Kidney (tissue), 14 donors: ENCODE results near the gene CLEC18B. TPM values are rescaled to one million over a fixed set of nuclear protein-coding genes. Genes with fewer than 3 reads are reported as not detected.

Source experiments
- DNase-seq, 5 donors: peaks; one replicate each; pipeline ENCODE4 v3.0.0-alpha.2; 2013 to 2020
- FAIRE-seq: peaks from 2 replicates; lab custom pipeline; 2012; peaks lifted over from hg19 to GRCh38; lab: Jason Lieb, UNC
- H3K27ac ChIP-seq, 2 donors: one replicate each; pipeline ENCODE4 v1.7.0; 2013; ENCODE audit warnings: low read depth in 2 of 2, low read length in 2 of 2, inconsistent platforms in 1 of 2
- H3K27me3 ChIP-seq: one replicate; pipeline ENCODE4 v1.7.1; 2013; ENCODE audit warnings: low read length, inconsistent platforms; ENCODE audit not compliant: control insufficient read depth, insufficient read depth
- H3K36me3 ChIP-seq, 3 donors: one replicate each; pipeline versions ENCODE4 v1.7.0 to v1.7.1; 2013; ENCODE audit warnings: low read length in 3 of 3, control low read depth in 1 of 3, inconsistent platforms in 1 of 3; ENCODE audit not compliant: insufficient read depth in 3 of 3, control insufficient read depth in 2 of 3
- H3K4me1 ChIP-seq, 3 donors: one replicate each; pipeline versions ENCODE4 v1.7.0 to v1.7.1; 2013; ENCODE audit warnings: low read length in 3 of 3, inconsistent platforms in 1 of 3, low read depth in 1 of 3; ENCODE audit not compliant: control insufficient read depth in 2 of 3, insufficient read depth in 2 of 3
- H3K4me3 ChIP-seq, 3 donors: one replicate each; pipeline versions ENCODE4 v1.7.0 to v1.8.1; 2013; ENCODE audit warnings: low read length in 3 of 3, control low read depth in 1 of 3, inconsistent platforms in 1 of 3
- H3K9ac ChIP-seq, 3 donors: one replicate each; pipeline versions ENCODE4 v1.7.0 to v1.7.1; 2013; ENCODE audit warnings: low read length in 3 of 3, control low read depth in 1 of 3, inconsistent platforms in 1 of 3
- H3K9me3 ChIP-seq, 3 donors: one replicate each; pipeline versions ENCODE4 v1.7.0 to v1.7.1; 2013; ENCODE audit warnings: low read length in 3 of 3, control low read depth in 1 of 3, inconsistent platforms in 1 of 3; ENCODE audit not compliant: control insufficient read depth in 2 of 3, insufficient read depth in 1 of 3
- CTCF ChIP-seq: IDR thresholded peaks from 3 replicates; pipeline ENCODE4 v1.5.1; 2012; ENCODE audit warnings: mild to moderate bottlenecking, moderate library complexity, borderline replicate concordance; ENCODE audit not compliant: insufficient read depth; ENCODE audit errors: extremely low read depth
- intact Hi-C: fragments of 100-400 bp; cut with DNase I; formaldehyde crosslinking; loops from one replicate; pipeline ENCODE4 v1.11.1; 2022
- polyA plus RNA-seq: library from polyadenylated mRNA; stranded (reverse); fragments of 350-450 nt; fragmentation: Illumina TruSeq; extraction: RNeasy Lipid Tissue Mini Kit (QIAGEN cat#74804); gene quantifications from one replicate; pipeline ENCODE4 v1.2.3, GENCODE V29; 2014; ENCODE audit warnings: low read depth, low replicate concordance; ENCODE audit not compliant: insufficient read depth
- total RNA-seq: library from RNA; stranded (reverse); fragmentation: NEBNext Ultra II Directional; extraction: Animal tissue kit (Norgen Biotek cat#: 25700); gene quantifications from one replicate; pipeline ENCODE4 v1.2.1, GENCODE V29; 2021
- donor health status: control.
- donor health status: control.
- donor health status: control.
- donor health status: control.
- donor health status: control.
- donor health status: DM: yes; HTN: yes; CAD: no.
- donor health status: Normal renal cell carcinoma (clear cell type).

CLEC18B gene
- total and polyA plus RNA-seq, 2 donors from 2014 or later = 5.3 to 46.1 TPM

GRCh38 chr16:74451951-74452758 lies 30.9 kb upstream of the CLEC18B start:
- Histone ChIP-seq H3K27ac (no peak overlapping the region), H3K27me3 (no peaks in the 10 kb centered on the region), H3K9me3 (no peaks in the 10 kb centered on the region), H3K4me1 (peaks cover 0 to 11% (median 5%) of the 10 kb centered on the region in 3 donors), H3K36me3 (peaks cover 6 to 45% (median 40%) of the 10 kb centered on the region in 3 donors), H3K4me3 (no peak overlapping the region), H3K9ac (no peak overlapping the region)
- TF ChIP-seq CTCF = no peak
- no peak for FAIRE-seq
- intact Hi-C loops = no loop called here
- DNase-seq = peak in 3 of 5 donors; percentile 14 to 44 (median 16)

GRCh38 chr16:74450967-74451760 lies 29.9 kb upstream of the CLEC18B start:
- Histone ChIP-seq H3K9me3 (no peaks in the 10 kb centered on the region), H3K4me1 (peaks cover 0 to 11% (median 5%) of the 10 kb centered on the region in 3 donors), H3K4me3 (no peak overlapping the region), H3K27ac (no peak overlapping the region), H3K36me3 (peaks cover 6 to 43% (median 38%) of the 10 kb centered on the region in 3 donors), H3K27me3 (no peaks in the 10 kb centered on the region), H3K9ac (no peak overlapping the region)
- no peak for DNase-seq
- TF ChIP-seq CTCF = no peak
- intact Hi-C loops = no loop called here
- FAIRE-seq = no peak

GRCh38 chr16:74450236-74450635 lies 29.0 kb upstream of the CLEC18B start:
- Histone ChIP-seq H3K4me3 (no peak overlapping the region), H3K27me3 (no peaks in the 10 kb centered on the region), H3K27ac (peak overlapping the region in 1 of 2 donors; percentile 88), H3K36me3 (peaks cover 3 to 34% (median 29%) of the 10 kb centered on the region in 3 donors), H3K9ac (no peak overlapping the region), H3K4me1 (peaks cover 0 to 11% (median 5%) of the 10 kb centered on the region in 3 donors), H3K9me3 (no peaks in the 10 kb centered on the region)
- intact Hi-C loops = no loop called here
- no peak for TF ChIP-seq CTCF
- no peak for DNase-seq
- no peak for FAIRE-seq
